Measurements from ENCODE around the gene ANKRD9.
"Not testable (repeated sequence)": the region's sequence is repeated elsewhere in the genome, so short reads cannot be mapped to it uniquely, and the experiment has no call there.

Gene ANKRD9

GRCh38 chr14:102523569-102524450, 14.2 kb upstream of the ANKRD9 start:
- Histone ChIP-seq H3K27me3 (ENCODE audit: insufficient read depth, low read length) (no peaks in the 10 kb centered on the region), H3K79me2 (ENCODE audit: control insufficient read depth, insufficient read depth, low read length, poor library complexity) (peaks cover 2% of the 10 kb centered on the region), H3K18ac (ENCODE audit: low read length) (no peak overlapping the region), H2AFZ (ENCODE audit: insufficient read depth, low read length, poor library complexity) (peak overlapping the region; percentile 30), H3K4ac (ENCODE audit: low read depth, low read length) (peak overlapping the region; percentile 12), H3K14ac (ENCODE audit: low read length) (no peak overlapping the region), H3K9me3 (ENCODE audit: insufficient read depth, low read depth, low read length) (no peaks in the 10 kb centered on the region), H2BK120ac (ENCODE audit: insufficient read depth, low read length, poor library complexity) (peak overlapping the region; percentile 50), H3K23ac (ENCODE audit: low read length) (no peak overlapping the region), H2AK5ac (ENCODE audit: low read length) (peak overlapping the region; percentile 51), H3K79me1 (ENCODE audit: low read length) (peaks cover 14% of the 10 kb centered on the region), H3K4me2 (ENCODE audit: low read length) (no peak overlapping the region), H3K9ac (ENCODE audit: low read length) (no peak overlapping the region), H3K4me3 (ENCODE audit: low read depth, low read length) (no peak overlapping the region), H4K91ac (ENCODE audit: low read depth, low read length) (peak overlapping the region; percentile 73), H2BK5ac (ENCODE audit: low read depth, low read length, poor library complexity) (no peak overlapping the region), H3K4me1 (ENCODE audit: control insufficient read depth in 1 of 2, insufficient read depth in 2 of 2, low read length in 2 of 2) (peaks cover 5 to 6% of the 10 kb centered on the region in 2 experiments), H3K36me3 (ENCODE audit: control insufficient read depth in 1 of 2, insufficient read depth in 2 of 2, low read length in 2 of 2) (no peaks in the 10 kb centered on the region), H2BK12ac (ENCODE audit: low read length) (peak overlapping the region; percentile 63), H4K12ac (ENCODE audit: low read depth, low read length) (peak overlapping the region; percentile 40), H4K8ac (ENCODE audit: low read depth, low read length) (peak overlapping the region; percentile 46), H3K27ac (ENCODE audit: low read depth, low read length) (no peak overlapping the region)
- WGBS (ENCODE audit: extremely low coverage, insufficient coverage, insufficient read length) = no CpG with 5 or more reads among the region's 34 CpGs
- peak in 1 of 2 donors; percentile 17 for DNase-seq

GRCh38 chr14:102523200-102523568, 13.6 kb upstream of the ANKRD9 start:
- no peak overlapping the region for H3K18ac ChIP-seq (ENCODE audit: low read length)
- DNase-seq = no peak
- H3K4ac ChIP-seq (ENCODE audit: low read depth, low read length) = no peak overlapping the region
- no peaks in the 10 kb centered on the region for H3K27me3 ChIP-seq (ENCODE audit: insufficient read depth, low read length)
- peaks cover 14% of the 10 kb centered on the region for H3K79me1 ChIP-seq (ENCODE audit: low read length)
- no CpG with 5 or more reads among the region's 3 CpGs for WGBS (ENCODE audit: extremely low coverage, insufficient coverage, insufficient read length)
- no peak overlapping the region for H4K12ac ChIP-seq (ENCODE audit: low read depth, low read length)
- H2BK120ac ChIP-seq (ENCODE audit: insufficient read depth, low read length, poor library complexity) = no peak overlapping the region
- no peak overlapping the region for H2AFZ ChIP-seq (ENCODE audit: insufficient read depth, low read length, poor library complexity)
- no peaks in the 10 kb centered on the region for H3K9me3 ChIP-seq (ENCODE audit: insufficient read depth, low read depth, low read length)
- H3K9ac ChIP-seq (ENCODE audit: low read length) = no peak overlapping the region
- H4K91ac ChIP-seq (ENCODE audit: low read depth, low read length) = no peak overlapping the region
- no peak overlapping the region for H3K4me3 ChIP-seq (ENCODE audit: low read depth, low read length)
- H2BK12ac ChIP-seq (ENCODE audit: low read length) = peak overlapping the region; percentile 27
- H3K23ac ChIP-seq (ENCODE audit: low read length) = no peak overlapping the region
- no peak overlapping the region for H3K14ac ChIP-seq (ENCODE audit: low read length)
- H3K27ac ChIP-seq (ENCODE audit: low read depth, low read length) = no peak overlapping the region
- no peak overlapping the region for H3K4me2 ChIP-seq (ENCODE audit: low read length)
- H3K79me2 ChIP-seq (ENCODE audit: control insufficient read depth, insufficient read depth, low read length, poor library complexity) = peaks cover 2% of the 10 kb centered on the region
- peaks cover 5 to 6% of the 10 kb centered on the region in 2 experiments for H3K4me1 ChIP-seq (ENCODE audit: control insufficient read depth in 1 of 2, insufficient read depth in 2 of 2, low read length in 2 of 2)
- no peak overlapping the region for H4K8ac ChIP-seq (ENCODE audit: low read depth, low read length)
- no peak overlapping the region for H2AK5ac ChIP-seq (ENCODE audit: low read length)
- no peaks in the 10 kb centered on the region for H3K36me3 ChIP-seq (ENCODE audit: control insufficient read depth in 1 of 2, insufficient read depth in 2 of 2, low read length in 2 of 2)
- no peak overlapping the region for H2BK5ac ChIP-seq (ENCODE audit: low read depth, low read length, poor library complexity)

GRCh38 chr14:102519709-102520108, 10.1 kb upstream of the ANKRD9 start:
- DNase-seq; H3K14ac ChIP-seq (ENCODE audit: low read length); H2BK120ac ChIP-seq (ENCODE audit: insufficient read depth, low read length, poor library complexity); H2AFZ ChIP-seq (ENCODE audit: insufficient read depth, low read length, poor library complexity); H4K8ac ChIP-seq (ENCODE audit: low read depth, low read length); H3K18ac ChIP-seq (ENCODE audit: low read length); H3K9ac ChIP-seq (ENCODE audit: low read length); H3K4me3 ChIP-seq (ENCODE audit: low read depth, low read length); H4K91ac ChIP-seq (ENCODE audit: low read depth, low read length); H3K4ac ChIP-seq (ENCODE audit: low read depth, low read length); H3K27ac ChIP-seq (ENCODE audit: low read depth, low read length); H3K79me2 ChIP-seq (ENCODE audit: control insufficient read depth, insufficient read depth, low read length, poor library complexity); H3K4me2 ChIP-seq (ENCODE audit: low read length); H3K27me3 ChIP-seq (ENCODE audit: insufficient read depth, low read length); H3K4me1 ChIP-seq (ENCODE audit: control insufficient read depth in 1 of 2, insufficient read depth in 2 of 2, low read length in 2 of 2); H2AK5ac ChIP-seq (ENCODE audit: low read length); H3K9me3 ChIP-seq (ENCODE audit: insufficient read depth, low read depth, low read length); H4K12ac ChIP-seq (ENCODE audit: low read depth, low read length); H2BK12ac ChIP-seq (ENCODE audit: low read length); H2BK5ac ChIP-seq (ENCODE audit: low read depth, low read length, poor library complexity); H3K23ac ChIP-seq (ENCODE audit: low read length); H3K36me3 ChIP-seq (ENCODE audit: control insufficient read depth in 1 of 2, insufficient read depth in 2 of 2, low read length in 2 of 2): not testable (repeated sequence)
- H3K79me1 ChIP-seq (ENCODE audit: low read length) = peaks cover 17% of the 10 kb centered on the region
- WGBS (ENCODE audit: extremely low coverage, insufficient coverage, insufficient read length) = no CpG with 5 or more reads among the region's 5 CpGs

- Histone ChIP-seq H3K27ac (ENCODE audit: low read depth, low read length) (no peak overlapping the region), H3K9ac (ENCODE audit: low read length) (no peak overlapping the region), H2AFZ (ENCODE audit: insufficient read depth, low read length, poor library complexity) (no peak overlapping the region), H4K91ac (ENCODE audit: low read depth, low read length) (no peak overlapping the region), H3K36me3 (ENCODE audit: control insufficient read depth in 1 of 2, insufficient read depth in 2 of 2, low read length in 2 of 2) (no peaks in the 10 kb centered on the region), H3K14ac (ENCODE audit: low read length) (no peak overlapping the region), H3K4me2 (ENCODE audit: low read length) (no peak overlapping the region), H3K18ac (ENCODE audit: low read length) (no peak overlapping the region), H3K27me3 (ENCODE audit: insufficient read depth, low read length) (no peaks in the 10 kb centered on the region), H2BK5ac (ENCODE audit: low read depth, low read length, poor library complexity) (no peak overlapping the region), H3K4me3 (ENCODE audit: low read depth, low read length) (no peak overlapping the region), H2BK12ac (ENCODE audit: low read length) (no peak overlapping the region), H4K12ac (ENCODE audit: low read depth, low read length) (no peak overlapping the region), H2AK5ac (ENCODE audit: low read length) (no peak overlapping the region), H3K4ac (ENCODE audit: low read depth, low read length) (no peak overlapping the region), H4K8ac (ENCODE audit: low read depth, low read length) (no peak overlapping the region), H3K9me3 (ENCODE audit: insufficient read depth, low read depth, low read length) (no peaks in the 10 kb centered on the region), H3K79me1 (ENCODE audit: low read length) (peaks cover 10% of the 10 kb centered on the region), H3K4me1 (ENCODE audit: control insufficient read depth in 1 of 2, insufficient read depth in 2 of 2, low read length in 2 of 2) (peaks cover 0 to 5% of the 10 kb centered on the region in 2 experiments), H2BK120ac (ENCODE audit: insufficient read depth, low read length, poor library complexity) (no peak overlapping the region), H3K23ac (ENCODE audit: low read length) (no peak overlapping the region), H3K79me2 (ENCODE audit: control insufficient read depth, insufficient read depth, low read length, poor library complexity) (peaks cover 4% of the 10 kb centered on the region)
- no CpG with 5 or more reads among the region's 8 CpGs for WGBS (ENCODE audit: extremely low coverage, insufficient coverage, insufficient read length)
- DNase-seq = no peak
Observed at GRCh38 chr14:102518063-102518648, 8.6 kb upstream of the ANKRD9 start.

Measured in trophoblast cell (in vitro differentiated cells and primary cell).